Large intestine (tissue), 3 donors: Measurements from ENCODE around the gene CFAP61. TPM values are rescaled to one million over a fixed set of nuclear protein-coding genes. Genes with fewer than 3 reads are reported as not detected.

Experiments used
- DNase-seq, 2 donors: peaks; one replicate each; pipeline versions ENCODE4 v3.0.0 to v3.0.0-alpha.2; 2013
- H3K27ac ChIP-seq: one replicate; pipeline ENCODE4 v1.5.1; 2013; ENCODE audit warnings: low read length
- H3K27me3 ChIP-seq: 2 replicates; pipeline ENCODE4 v1.6.1; 2013; ENCODE audit warnings: low read length; ENCODE audit not compliant: control insufficient read depth, insufficient read depth
- H3K36me3 ChIP-seq: 2 replicates; pipeline ENCODE4 v1.6.1; 2013; ENCODE audit warnings: low read length; ENCODE audit not compliant: control insufficient read depth, insufficient read depth
- H3K4me1 ChIP-seq: one replicate; pipeline ENCODE4 v1.6.1; 2013; ENCODE audit warnings: low read length; ENCODE audit not compliant: control insufficient read depth, insufficient read depth
- H3K4me3 ChIP-seq: one replicate; pipeline ENCODE4 v1.5.1; 2013; ENCODE audit warnings: low read length
- H3K9me3 ChIP-seq: one replicate; pipeline ENCODE4 v1.6.1; 2013; ENCODE audit warnings: mild to moderate bottlenecking, low read depth, low read length, moderate library complexity; ENCODE audit not compliant: control insufficient read depth
- WGBS: methylation state at CpG from one replicate; pipeline ENCODE4 v1.1.5; 2013; ENCODE audit warnings: low lambda C conversion rate; ENCODE audit not compliant: insufficient coverage; 5-methylcytosine and 5-hydroxymethylcytosine counted together
- polyA plus RNA-seq: library from polyadenylated mRNA; unstranded; fragments of 120-200 nt; gene quantifications from one replicate; pipeline ENCODE4 v1.2.1, GENCODE V29; 2013

The CFAP61 gene
- polyA plus RNA-seq, 1 donor, result 0.36 TPM

- DNase-seq, result no peak
- H3K36me3 ChIP-seq, result no peaks in the 10 kb centered on the region
- H3K9me3 ChIP-seq, result no peaks in the 10 kb centered on the region
- H3K27ac ChIP-seq, result no peak overlapping the region
- no peaks in the 10 kb centered on the region for H3K4me1 ChIP-seq
- 92% methylated on average over 2 of the region's 3 CpGs for WGBS
- no peaks in the 10 kb centered on the region for H3K27me3 ChIP-seq
- no peak overlapping the region for H3K4me3 ChIP-seq
Observed at GRCh38 chr20:20312562-20312961, 260.2 kb downstream of the CFAP61 start.

- Histone ChIP-seq H3K36me3 (no peaks in the 10 kb centered on the region), H3K27ac (no peak overlapping the region), H3K9me3 (no peaks in the 10 kb centered on the region), H3K27me3 (no peaks in the 10 kb centered on the region), H3K4me3 (no peak overlapping the region), H3K4me1 (no peaks in the 10 kb centered on the region)
- WGBS, result no CpG with 5 or more reads among the region's 4 CpGs
- DNase-seq, result no peak
Observed at GRCh38 chr20:20317195-20317594, 264.9 kb downstream of the CFAP61 start.

GRCh38 chr20:20317621-20318364 is 265.5 kb downstream of the CFAP61 start:
- no CpG with 5 or more reads among the region's 13 CpGs for WGBS
- no peaks in the 10 kb centered on the region for H3K4me1 ChIP-seq
- H3K4me3 ChIP-seq, result no peak overlapping the region
- H3K27me3 ChIP-seq, result no peaks in the 10 kb centered on the region
- DNase-seq, result no peak
- no peak overlapping the region for H3K27ac ChIP-seq
- no peaks in the 10 kb centered on the region for H3K36me3 ChIP-seq
- no peaks in the 10 kb centered on the region for H3K9me3 ChIP-seq

DNA sequence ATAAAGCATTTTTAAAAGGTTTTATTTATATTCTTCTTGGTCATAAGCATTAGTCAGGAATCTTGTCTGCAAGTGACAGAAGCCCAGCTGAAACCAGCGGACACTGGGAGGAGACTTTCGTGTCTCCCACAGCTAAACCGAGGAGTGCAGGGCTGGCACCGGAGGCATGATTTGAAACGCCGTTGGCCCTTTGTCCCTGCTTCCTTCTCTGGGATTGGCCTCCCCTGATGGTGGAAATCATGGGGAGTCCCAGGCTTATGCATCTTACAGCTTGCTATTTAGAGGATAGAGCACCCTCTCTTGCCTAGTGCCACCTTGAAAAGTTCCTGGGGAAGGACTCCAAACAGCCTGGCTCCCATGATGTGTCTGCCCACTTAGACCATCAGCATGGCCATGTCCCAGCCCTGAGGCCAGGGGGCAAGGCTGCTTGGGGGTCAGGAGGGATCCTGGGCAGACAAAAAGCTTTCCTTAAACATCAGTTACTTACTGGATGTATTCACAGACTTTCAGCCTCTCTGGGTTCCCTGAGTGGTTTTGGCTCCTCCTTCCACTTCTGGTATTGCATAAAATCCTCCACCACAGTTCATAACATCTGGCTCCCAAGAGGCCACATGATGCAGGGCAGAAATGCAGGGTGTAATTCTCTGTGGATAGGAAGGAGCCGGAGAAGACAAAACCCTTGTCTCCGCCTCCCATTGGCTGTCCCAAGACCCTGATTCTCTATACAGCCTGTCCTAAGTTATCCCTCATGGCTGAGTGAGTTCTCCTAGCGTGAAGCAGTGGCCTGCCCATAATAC is 266.2 kb downstream of the CFAP61 start:
- H3K9me3 ChIP-seq, result no peaks in the 10 kb centered on the region
- no peaks in the 10 kb centered on the region for H3K27me3 ChIP-seq
- H3K36me3 ChIP-seq, result no peaks in the 10 kb centered on the region
- H3K27ac ChIP-seq, result no peak overlapping the region
- DNase-seq, result no peak
- H3K4me3 ChIP-seq, result no peak overlapping the region
- no peaks in the 10 kb centered on the region for H3K4me1 ChIP-seq
- WGBS, result no CpG with 5 or more reads among the region's 9 CpGs

DNA sequence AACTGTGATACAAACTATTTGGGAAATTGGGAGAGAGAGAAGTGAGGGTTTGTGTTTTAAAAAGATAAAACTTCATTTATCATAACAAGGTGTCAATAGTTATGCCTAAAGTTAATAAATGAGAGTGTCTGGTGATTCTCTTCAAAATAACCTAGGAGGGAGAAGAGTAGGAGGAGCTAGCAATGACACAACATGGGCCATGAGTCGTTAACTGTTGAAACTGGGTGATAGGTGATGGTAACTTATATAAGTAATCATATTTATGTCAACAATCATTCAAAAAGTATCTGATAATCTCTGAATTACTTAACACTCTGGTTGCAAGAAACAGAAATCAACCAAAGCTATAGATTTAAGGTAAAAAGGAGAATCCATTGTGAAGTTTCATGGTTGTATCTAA is 268.8 kb downstream of the CFAP61 start:
- H3K27ac ChIP-seq, result no peak overlapping the region
- H3K4me3 ChIP-seq, result no peak overlapping the region
- DNase-seq, result no peak
- no peaks in the 10 kb centered on the region for H3K27me3 ChIP-seq
- no CpG with 5 or more reads among the region's 1 CpG for WGBS
- no peaks in the 10 kb centered on the region for H3K36me3 ChIP-seq
- no peaks in the 10 kb centered on the region for H3K9me3 ChIP-seq
- no peaks in the 10 kb centered on the region for H3K4me1 ChIP-seq

DNA sequence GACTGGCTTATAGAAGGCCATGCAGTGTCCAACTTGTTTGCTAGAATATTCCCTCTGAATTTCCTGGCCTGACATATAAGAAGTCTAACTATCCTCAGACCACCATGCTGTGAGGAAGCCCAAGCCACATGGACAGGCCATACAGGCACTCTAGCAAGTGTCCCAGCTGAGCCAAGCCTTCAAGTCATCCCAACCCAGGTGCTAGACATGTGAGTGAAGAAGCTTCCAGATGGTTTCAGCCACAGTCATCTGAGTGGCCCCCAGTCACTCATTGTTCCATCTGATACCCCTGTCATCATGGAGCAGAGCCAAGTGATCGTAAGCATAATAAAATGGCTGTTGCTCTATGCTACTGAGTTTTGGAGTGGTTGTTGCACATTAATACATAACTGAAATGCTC is 269.6 kb downstream of the CFAP61 start:
- no peaks in the 10 kb centered on the region for H3K9me3 ChIP-seq
- no peaks in the 10 kb centered on the region for H3K36me3 ChIP-seq
- no peaks in the 10 kb centered on the region for H3K27me3 ChIP-seq
- no peak overlapping the region for H3K27ac ChIP-seq
- no CpG with 5 or more reads among the region's 1 CpG for WGBS
- no peak for DNase-seq
- H3K4me3 ChIP-seq, result no peak overlapping the region
- H3K4me1 ChIP-seq, result no peaks in the 10 kb centered on the region

GRCh38 chr20:20322912-20323311 is 270.6 kb downstream of the CFAP61 start:
- H3K27me3 ChIP-seq, result no peaks in the 10 kb centered on the region
- no CpG with 5 or more reads among the region's 6 CpGs for whole genome bisulfite sequencing
- H3K9me3 ChIP-seq, result no peaks in the 10 kb centered on the region
- DNase-seq, result no peak
- H3K4me3 ChIP-seq, result no peak overlapping the region
- H3K4me1 ChIP-seq, result no peaks in the 10 kb centered on the region
- no peak overlapping the region for H3K27ac ChIP-seq
- no peaks in the 10 kb centered on the region for H3K36me3 ChIP-seq

- WGBS, result no CpG with 5 or more reads among the region's 6 CpGs
Observed at GRCh38 chr20:20327746-20328145, 275.4 kb downstream of the CFAP61 start.

GRCh38 chr20:20329564-20329963 is 277.2 kb downstream of the CFAP61 start:
- H3K4me3 ChIP-seq, result no peak overlapping the region
- DNase-seq, result no peak
- no peaks in the 10 kb centered on the region for H3K9me3 ChIP-seq
- H3K27ac ChIP-seq, result no peak overlapping the region
- no peaks in the 10 kb centered on the region for H3K36me3 ChIP-seq
- no peaks in the 10 kb centered on the region for H3K27me3 ChIP-seq
- H3K4me1 ChIP-seq, result no peaks in the 10 kb centered on the region
- WGBS, result no CpG with 5 or more reads among the region's 13 CpGs

More at GRCh38 chr20:20327746-20328145, 275.4 kb downstream of the CFAP61 start:
- H3K27ac ChIP-seq, result no peak overlapping the region
- no peak for DNase-seq
- H3K27me3 ChIP-seq, result no peaks in the 10 kb centered on the region
- H3K36me3 ChIP-seq, result no peaks in the 10 kb centered on the region
- no peak overlapping the region for H3K4me3 ChIP-seq
- H3K4me1 ChIP-seq, result no peaks in the 10 kb centered on the region
- H3K9me3 ChIP-seq, result no peaks in the 10 kb centered on the region

DNA sequence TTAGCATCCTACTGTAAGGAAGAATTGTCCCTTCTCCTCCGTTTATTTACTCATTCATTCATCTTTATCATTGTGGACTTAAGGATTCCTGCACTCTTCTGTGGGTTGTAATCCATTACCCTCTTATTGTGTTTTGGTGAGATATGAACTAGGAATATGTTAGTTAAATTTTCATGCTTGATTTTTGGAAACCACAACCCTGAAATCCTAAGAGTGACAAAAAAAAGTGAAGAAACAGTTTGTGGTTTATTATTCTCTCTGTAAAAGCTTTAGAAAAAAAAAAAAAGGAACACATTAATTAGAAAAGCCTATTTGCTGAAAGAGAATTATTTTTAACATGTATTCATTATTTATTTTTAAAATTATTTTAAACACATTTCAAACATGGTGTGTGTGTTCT is 278.8 kb downstream of the CFAP61 start:
- Histone ChIP-seq H3K36me3 (no peaks in the 10 kb centered on the region), H3K27me3 (no peaks in the 10 kb centered on the region), H3K4me1 (no peaks in the 10 kb centered on the region), H3K27ac (no peak overlapping the region), H3K9me3 (no peaks in the 10 kb centered on the region), H3K4me3 (no peak overlapping the region)
- 40% methylated on average over 1 of the region's 1 CpG for WGBS
- DNase-seq, result no peak
